ENCODE data around the gene UTP25.

DNA sequence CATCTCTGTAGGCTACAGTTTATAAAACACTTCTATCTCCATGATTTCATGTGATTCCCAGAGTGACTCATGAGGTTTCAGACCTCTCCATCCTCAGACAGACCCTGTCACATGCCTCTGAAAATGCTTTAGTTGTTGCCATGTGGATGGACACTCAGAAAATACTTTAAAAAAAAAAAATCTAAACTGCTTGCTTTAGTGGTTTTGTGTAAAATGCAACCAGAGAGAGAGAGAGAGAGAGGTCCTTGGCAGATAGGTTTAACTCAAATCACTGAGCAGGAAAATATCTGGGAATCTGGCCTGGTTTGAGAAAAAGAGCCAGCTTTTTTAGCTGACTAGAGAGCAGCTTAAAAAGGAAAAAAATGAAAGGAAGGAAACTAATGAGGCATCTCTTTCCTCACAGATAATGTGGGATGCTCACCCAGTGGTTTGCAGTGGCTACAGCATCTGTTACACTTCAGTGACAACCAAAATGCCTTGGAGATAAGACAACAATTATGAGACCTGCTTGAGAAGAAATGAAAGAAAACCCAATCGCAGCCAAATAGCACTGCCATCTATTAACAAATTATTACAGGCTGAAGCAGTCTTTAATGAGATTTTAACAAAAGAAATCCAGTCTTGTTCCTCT lies 55.7 kb downstream of the UTP25 start:
- TF ChIP-seq EP300 (IDR thresholded peaks at IDR 0.05), result no peak
- no peak for TF ChIP-seq CTCF (IDR thresholded peaks at IDR 0.05)
- no peak for TF ChIP-seq POLR2A (IDR thresholded peaks at IDR 0.05)

All from ovary (tissue), 3 donors.